ENCODE data around the gene SOX6. TPM values are rescaled to one million over a fixed set of nuclear protein-coding genes. Genes with fewer than 3 reads are reported as not detected.

SOX6 gene
- total RNA-seq, 4 donors from 2014 or later, result 25.3 to 42.3 (median 37.4) TPM

- TF ChIP-seq, protein P1, sequence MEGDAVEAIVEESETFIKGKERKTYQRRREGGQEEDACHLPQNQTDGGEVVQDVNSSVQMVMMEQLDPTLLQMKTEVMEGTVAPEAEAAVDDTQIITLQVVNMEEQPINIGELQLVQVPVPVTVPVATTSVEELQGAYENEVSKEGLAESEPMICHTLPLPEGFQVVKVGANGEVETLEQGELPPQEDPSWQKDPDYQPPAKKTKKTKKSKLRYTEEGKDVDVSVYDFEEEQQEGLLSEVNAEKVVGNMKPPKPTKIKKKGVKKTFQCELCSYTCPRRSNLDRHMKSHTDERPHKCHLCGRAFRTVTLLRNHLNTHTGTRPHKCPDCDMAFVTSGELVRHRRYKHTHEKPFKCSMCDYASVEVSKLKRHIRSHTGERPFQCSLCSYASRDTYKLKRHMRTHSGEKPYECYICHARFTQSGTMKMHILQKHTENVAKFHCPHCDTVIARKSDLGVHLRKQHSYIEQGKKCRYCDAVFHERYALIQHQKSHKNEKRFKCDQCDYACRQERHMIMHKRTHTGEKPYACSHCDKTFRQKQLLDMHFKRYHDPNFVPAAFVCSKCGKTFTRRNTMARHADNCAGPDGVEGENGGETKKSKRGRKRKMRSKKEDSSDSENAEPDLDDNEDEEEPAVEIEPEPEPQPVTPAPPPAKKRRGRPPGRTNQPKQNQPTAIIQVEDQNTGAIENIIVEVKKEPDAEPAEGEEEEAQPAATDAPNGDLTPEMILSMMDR (IDR thresholded peaks at IDR 0.05 in 4 of 5, conservative IDR thresholded peaks at IDR 0.05 in 1 of 5), result no peak
- TF ChIP-seq POLR2A (IDR thresholded peaks at IDR 0.05), result no peak
- Histone ChIP-seq H3K36me3 (no peaks in the 10 kb centered on the region), H3K27me3 (no peaks in the 10 kb centered on the region), H3K4me1 (peaks cover 10 to 15% of the 10 kb centered on the region in 2 donors), H3K27ac (no peak overlapping the region), H3K9me3 (no peaks in the 10 kb centered on the region), H3K4me3 (no peak overlapping the region)
- intact Hi-C loops (cut with DNase I; ENCODE audit: low total_unique reads), result no loop called here
- no peak for DNase-seq
- no peak for ATAC-seq
- in situ Hi-C loops (cut with MboI; ENCODE audit: low sequenced_read_pairs in 4 of 4), result no loop called here
Observed at GRCh38 chr11:16278273-16278672, 78.1 kb downstream of the SOX6 start.

GRCh38 chr11:16276251-16276650, 80.1 kb downstream of the SOX6 start:
- H3K4me3 ChIP-seq, result no peak overlapping the region
- no peaks in the 10 kb centered on the region for H3K27me3 ChIP-seq
- DNase-seq (no peak), ATAC-seq (no peak)
- TF ChIP-seq, protein P1 (IDR thresholded peaks at IDR 0.05 in 4 of 5, conservative IDR thresholded peaks at IDR 0.05 in 1 of 5), result no peak
- TF ChIP-seq POLR2A (IDR thresholded peaks at IDR 0.05), result no peak
- no peaks in the 10 kb centered on the region for H3K36me3 ChIP-seq
- in situ Hi-C loops (cut with MboI; ENCODE audit: low sequenced_read_pairs in 4 of 4), result no loop called here
- intact Hi-C loops (cut with DNase I; ENCODE audit: low total_unique reads), result no loop called here
- H3K27ac ChIP-seq, result no peak overlapping the region
- H3K9me3 ChIP-seq, result no peaks in the 10 kb centered on the region
- peaks cover 10 to 15% of the 10 kb centered on the region in 2 donors for H3K4me1 ChIP-seq

- Histone ChIP-seq H3K9me3 (no peaks in the 10 kb centered on the region), H3K36me3 (no peaks in the 10 kb centered on the region), H3K4me3 (no peak overlapping the region), H3K4me1 (no peaks in the 10 kb centered on the region), H3K27me3 (no peaks in the 10 kb centered on the region), H3K27ac (no peak overlapping the region)
- intact Hi-C loops (cut with DNase I; ENCODE audit: low total_unique reads) (no loop called here), in situ Hi-C loops (cut with MboI; ENCODE audit: low sequenced_read_pairs in 4 of 4) (no loop called here)
- no peak for ATAC-seq
- TF ChIP-seq, protein P1 (IDR thresholded peaks at IDR 0.05 in 4 of 5, conservative IDR thresholded peaks at IDR 0.05 in 1 of 5), result no peak
- no peak for TF ChIP-seq POLR2A (IDR thresholded peaks at IDR 0.05)
- no peak for DNase-seq
Observed at GRCh38 chr11:16271258-16271657, 85.1 kb downstream of the SOX6 start.

GRCh38 chr11:16266021-16266420, 90.3 kb downstream of the SOX6 start:
- in situ Hi-C loops (cut with MboI; ENCODE audit: low sequenced_read_pairs in 4 of 4), result no loop called here
- no peak for ATAC-seq
- peaks cover 0 to 12% of the 10 kb centered on the region in 2 donors for H3K4me1 ChIP-seq
- H3K9me3 ChIP-seq, result no peaks in the 10 kb centered on the region
- H3K4me3 ChIP-seq, result no peak overlapping the region
- no peak overlapping the region for H3K27ac ChIP-seq
- intact Hi-C loops (cut with DNase I; ENCODE audit: low total_unique reads), result no loop called here
- no peaks in the 10 kb centered on the region for H3K36me3 ChIP-seq
- no peaks in the 10 kb centered on the region for H3K27me3 ChIP-seq
- TF ChIP-seq POLR2A (IDR thresholded peaks at IDR 0.05), result no peak
- TF ChIP-seq, protein P1 (IDR thresholded peaks at IDR 0.05 in 4 of 5, conservative IDR thresholded peaks at IDR 0.05 in 1 of 5), result no peak
- no peak for DNase-seq

- ATAC-seq (no peak), DNase-seq (no peak)
- H3K9me3 ChIP-seq, result no peaks in the 10 kb centered on the region
- no peaks in the 10 kb centered on the region for H3K27me3 ChIP-seq
- in situ Hi-C loops (cut with MboI; ENCODE audit: low sequenced_read_pairs in 4 of 4) (no loop called here), intact Hi-C loops (cut with DNase I; ENCODE audit: low total_unique reads) (no loop called here)
- no peak overlapping the region for H3K4me3 ChIP-seq
- TF ChIP-seq, protein P1 (IDR thresholded peaks at IDR 0.05 in 4 of 5, conservative IDR thresholded peaks at IDR 0.05 in 1 of 5), result no peak
- no peak for TF ChIP-seq POLR2A (IDR thresholded peaks at IDR 0.05)
- no peaks in the 10 kb centered on the region for H3K36me3 ChIP-seq
- H3K27ac ChIP-seq, result no peak overlapping the region
- peaks cover 0 to 12% of the 10 kb centered on the region in 2 donors for H3K4me1 ChIP-seq
Observed at GRCh38 chr11:16265022-16265421, 91.3 kb downstream of the SOX6 start.
